GM12801 (cell line): ENCODE results near the gene CLRN3.

Experiments
- TF ChIP-seq, protein P1 (sequence below): IDR thresholded peaks from one replicate; pipeline ENCODE4 v1.5.1; 2011; ENCODE audit warnings: control low read depth; ENCODE audit not compliant: insufficient read length; ENCODE audit errors: extremely low read depth

The CLRN3 gene

DNA sequence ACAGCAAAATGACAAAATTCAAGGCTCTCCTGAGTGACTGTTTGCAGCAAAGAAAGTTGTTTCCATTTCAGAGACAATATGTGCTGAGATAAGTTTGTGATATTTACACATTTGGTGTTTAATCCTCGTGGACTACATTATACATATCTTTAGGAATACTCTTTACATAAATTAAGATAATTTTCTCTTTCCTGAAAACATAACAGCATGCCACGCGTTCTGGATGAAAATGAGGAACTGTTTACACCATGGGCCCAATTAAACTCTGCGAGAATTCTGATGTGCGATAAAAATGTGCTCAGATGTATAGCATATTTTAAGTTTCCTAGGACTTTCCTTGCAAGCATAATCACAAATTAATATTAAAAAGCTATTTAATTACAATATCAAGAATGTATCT lies 40.5 kb upstream of the CLRN3 start:
- TF ChIP-seq, protein P1, sequence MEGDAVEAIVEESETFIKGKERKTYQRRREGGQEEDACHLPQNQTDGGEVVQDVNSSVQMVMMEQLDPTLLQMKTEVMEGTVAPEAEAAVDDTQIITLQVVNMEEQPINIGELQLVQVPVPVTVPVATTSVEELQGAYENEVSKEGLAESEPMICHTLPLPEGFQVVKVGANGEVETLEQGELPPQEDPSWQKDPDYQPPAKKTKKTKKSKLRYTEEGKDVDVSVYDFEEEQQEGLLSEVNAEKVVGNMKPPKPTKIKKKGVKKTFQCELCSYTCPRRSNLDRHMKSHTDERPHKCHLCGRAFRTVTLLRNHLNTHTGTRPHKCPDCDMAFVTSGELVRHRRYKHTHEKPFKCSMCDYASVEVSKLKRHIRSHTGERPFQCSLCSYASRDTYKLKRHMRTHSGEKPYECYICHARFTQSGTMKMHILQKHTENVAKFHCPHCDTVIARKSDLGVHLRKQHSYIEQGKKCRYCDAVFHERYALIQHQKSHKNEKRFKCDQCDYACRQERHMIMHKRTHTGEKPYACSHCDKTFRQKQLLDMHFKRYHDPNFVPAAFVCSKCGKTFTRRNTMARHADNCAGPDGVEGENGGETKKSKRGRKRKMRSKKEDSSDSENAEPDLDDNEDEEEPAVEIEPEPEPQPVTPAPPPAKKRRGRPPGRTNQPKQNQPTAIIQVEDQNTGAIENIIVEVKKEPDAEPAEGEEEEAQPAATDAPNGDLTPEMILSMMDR = no peak

GRCh38 chr10:127932521-127933270 lies 40.0 kb upstream of the CLRN3 start:
- TF ChIP-seq, protein P1 = no peak

- TF ChIP-seq, protein P1 = no peak
Observed at GRCh38 chr10:127928021-127928806, 35.5 kb upstream of the CLRN3 start.

- TF ChIP-seq, protein P1 = no peak
Observed at GRCh38 chr10:127926455-127926854, 33.7 kb upstream of the CLRN3 start.

DNA sequence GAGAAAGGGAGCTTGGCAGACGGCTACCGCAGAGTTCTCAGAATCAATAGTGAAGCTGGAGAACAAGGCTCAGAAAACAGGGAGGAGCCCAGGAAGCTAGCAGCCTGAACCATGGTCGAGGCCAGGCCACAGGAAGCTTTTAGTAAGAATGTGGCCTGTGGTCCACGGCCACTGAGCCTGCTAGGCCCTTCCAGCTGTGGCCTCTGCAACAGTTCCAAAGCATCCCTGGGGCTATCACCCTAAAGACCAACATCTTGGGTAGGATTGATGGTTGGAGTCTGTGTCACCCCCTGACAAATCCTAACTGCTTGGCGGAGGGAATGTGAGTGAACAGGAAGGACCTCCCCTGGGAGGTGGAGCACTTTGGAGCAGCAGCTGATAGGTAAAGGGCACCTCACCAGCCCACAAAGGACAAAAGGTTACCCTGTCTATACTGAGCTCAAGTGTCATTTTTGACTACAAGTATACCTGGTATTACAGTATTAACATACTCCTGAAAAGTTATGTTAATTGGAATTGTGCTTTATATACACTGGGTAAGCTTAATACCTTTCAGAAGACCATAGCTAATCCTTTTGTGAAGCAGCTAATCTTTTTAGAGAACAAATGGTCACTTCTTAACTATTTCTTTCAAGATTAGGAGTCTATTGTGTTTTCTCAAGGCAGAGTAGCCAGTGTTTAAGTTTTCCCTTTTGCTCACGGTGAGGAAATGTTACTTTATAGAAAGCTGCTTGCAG lies 32.9 kb upstream of the CLRN3 start:
- TF ChIP-seq, protein P1 = no peak

DNA sequence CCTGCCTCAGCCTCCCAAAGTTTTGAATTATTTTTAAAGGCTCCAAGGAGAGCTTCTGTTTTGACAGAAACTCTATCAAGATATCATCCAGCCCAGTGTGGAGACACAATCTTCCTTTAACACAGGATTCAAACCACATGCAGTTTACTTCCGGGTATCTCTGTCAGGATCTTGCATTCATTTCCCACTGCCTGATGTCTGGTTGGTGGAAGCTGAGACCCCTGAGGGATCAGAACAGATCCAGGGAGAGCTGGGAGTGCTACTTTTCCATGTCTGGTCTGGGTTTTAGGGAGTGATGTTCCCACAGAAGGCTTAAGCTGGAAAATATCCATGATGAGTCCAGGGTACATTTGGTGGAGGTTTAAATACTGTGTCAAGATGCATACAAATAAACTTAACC lies 30.9 kb upstream of the CLRN3 start:
- TF ChIP-seq, protein P1 = no peak
